Ishikawa (cell line): ENCODE results near the gene LCT.

Experiments
- CEBPB ChIP-seq: IDR thresholded peaks from 2 replicates; pipeline ENCODE4 v1.6.1; 2012
- CREB1 ChIP-seq: IDR thresholded peaks from 2 replicates; pipeline ENCODE4 v1.6.1; 2012; ENCODE audit warnings: low read depth
- EGR1 ChIP-seq: IDR thresholded peaks from 2 replicates; pipeline ENCODE4 v1.6.1; 2012
- EP300 ChIP-seq: IDR thresholded peaks from 2 replicates; pipeline ENCODE4 v1.6.1; 2012; ENCODE audit warnings: borderline replicate concordance
- FOXM1 ChIP-seq: IDR thresholded peaks from 2 replicates; pipeline ENCODE4 v1.6.1; 2012; ENCODE audit warnings: low read depth, borderline replicate concordance
- NFIC ChIP-seq: IDR thresholded peaks from 2 replicates; pipeline ENCODE4 v1.6.1; 2012
- RAD21 ChIP-seq: IDR thresholded peaks from 2 replicates; pipeline ENCODE4 v1.6.1; 2012; ENCODE audit warnings: low read depth
- TAF1 ChIP-seq: IDR thresholded peaks from 2 replicates; pipeline ENCODE4 v1.6.1; 2012; ENCODE audit warnings: low read depth, mild to moderate bottlenecking
- TCF12 ChIP-seq: IDR thresholded peaks from 2 replicates; pipeline ENCODE4 v1.6.1; 2012; ENCODE audit warnings: low read depth
- TEAD4 ChIP-seq: IDR thresholded peaks from 2 replicates; pipeline ENCODE4 v1.6.1; 2012
- YY1 ChIP-seq: IDR thresholded peaks from 2 replicates; pipeline ENCODE4 v1.6.1; 2012; ENCODE audit warnings: low read depth
- ZBTB7A ChIP-seq: IDR thresholded peaks from 2 replicates; pipeline ENCODE4 v1.6.1; 2012; ENCODE audit warnings: low read depth
- TF ChIP-seq, protein P1 (sequence below): IDR thresholded peaks from 2 replicates; pipeline ENCODE4 v1.6.1; 2012; ENCODE audit warnings: low read depth, mild to moderate bottlenecking
- TF ChIP-seq, protein P2 (sequence below): IDR thresholded peaks from 2 replicates; pipeline ENCODE4 v1.6.1; 2012
- TF ChIP-seq, protein P3 (sequence below): IDR thresholded peaks from 2 replicates; pipeline ENCODE4 v1.6.1; 2012

Gene LCT

DNA sequence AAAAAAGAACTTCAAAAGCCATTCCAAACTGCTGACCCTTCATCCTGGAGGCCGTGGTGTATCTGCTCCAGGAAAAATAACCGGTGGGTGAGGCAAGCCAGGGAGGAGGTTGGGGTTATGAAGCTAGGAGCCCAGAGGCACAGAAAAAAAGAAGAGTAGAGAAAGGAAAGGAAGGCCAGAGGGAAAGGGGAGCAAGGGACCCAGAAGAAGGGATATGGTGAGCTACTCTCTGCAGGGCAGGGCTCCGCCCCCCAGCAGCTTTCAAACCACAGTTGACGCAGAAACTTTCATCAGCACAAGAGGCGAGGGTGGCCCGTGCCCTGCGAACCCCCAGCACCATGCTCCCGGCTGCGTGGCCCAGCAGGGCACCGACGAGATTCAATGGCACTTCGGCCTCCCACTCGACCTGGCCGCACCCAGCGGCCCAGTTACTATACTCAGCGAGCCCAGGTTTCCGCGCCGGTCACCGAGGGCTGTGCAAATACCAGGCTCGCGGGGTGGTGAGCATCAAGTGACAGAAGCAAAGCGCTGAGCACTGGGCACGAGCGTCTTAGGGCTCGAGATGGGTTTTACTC lies 38.6 kb upstream of the LCT start:
- no peak for TF ChIP-seq EGR1
- TF ChIP-seq, protein P1, sequence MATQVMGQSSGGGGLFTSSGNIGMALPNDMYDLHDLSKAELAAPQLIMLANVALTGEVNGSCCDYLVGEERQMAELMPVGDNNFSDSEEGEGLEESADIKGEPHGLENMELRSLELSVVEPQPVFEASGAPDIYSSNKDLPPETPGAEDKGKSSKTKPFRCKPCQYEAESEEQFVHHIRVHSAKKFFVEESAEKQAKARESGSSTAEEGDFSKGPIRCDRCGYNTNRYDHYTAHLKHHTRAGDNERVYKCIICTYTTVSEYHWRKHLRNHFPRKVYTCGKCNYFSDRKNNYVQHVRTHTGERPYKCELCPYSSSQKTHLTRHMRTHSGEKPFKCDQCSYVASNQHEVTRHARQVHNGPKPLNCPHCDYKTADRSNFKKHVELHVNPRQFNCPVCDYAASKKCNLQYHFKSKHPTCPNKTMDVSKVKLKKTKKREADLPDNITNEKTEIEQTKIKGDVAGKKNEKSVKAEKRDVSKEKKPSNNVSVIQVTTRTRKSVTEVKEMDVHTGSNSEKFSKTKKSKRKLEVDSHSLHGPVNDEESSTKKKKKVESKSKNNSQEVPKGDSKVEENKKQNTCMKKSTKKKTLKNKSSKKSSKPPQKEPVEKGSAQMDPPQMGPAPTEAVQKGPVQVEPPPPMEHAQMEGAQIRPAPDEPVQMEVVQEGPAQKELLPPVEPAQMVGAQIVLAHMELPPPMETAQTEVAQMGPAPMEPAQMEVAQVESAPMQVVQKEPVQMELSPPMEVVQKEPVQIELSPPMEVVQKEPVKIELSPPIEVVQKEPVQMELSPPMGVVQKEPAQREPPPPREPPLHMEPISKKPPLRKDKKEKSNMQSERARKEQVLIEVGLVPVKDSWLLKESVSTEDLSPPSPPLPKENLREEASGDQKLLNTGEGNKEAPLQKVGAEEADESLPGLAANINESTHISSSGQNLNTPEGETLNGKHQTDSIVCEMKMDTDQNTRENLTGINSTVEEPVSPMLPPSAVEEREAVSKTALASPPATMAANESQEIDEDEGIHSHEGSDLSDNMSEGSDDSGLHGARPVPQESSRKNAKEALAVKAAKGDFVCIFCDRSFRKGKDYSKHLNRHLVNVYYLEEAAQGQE: no peak
- no peak for TF ChIP-seq ZBTB7A
- TF ChIP-seq, protein P2, sequence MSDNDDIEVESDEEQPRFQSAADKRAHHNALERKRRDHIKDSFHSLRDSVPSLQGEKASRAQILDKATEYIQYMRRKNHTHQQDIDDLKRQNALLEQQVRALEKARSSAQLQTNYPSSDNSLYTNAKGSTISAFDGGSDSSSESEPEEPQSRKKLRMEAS: no peak; the same call in 1 of the 2 replicates
- TF ChIP-seq RAD21: no peak
- TF ChIP-seq TEAD4: no peak
- no peak for TF ChIP-seq CREB1
- TF ChIP-seq NFIC: no peak
- no peak for TF ChIP-seq FOXM1
- TF ChIP-seq CEBPB: no peak
- TF ChIP-seq TCF12: no peak
- TF ChIP-seq, protein P3, sequence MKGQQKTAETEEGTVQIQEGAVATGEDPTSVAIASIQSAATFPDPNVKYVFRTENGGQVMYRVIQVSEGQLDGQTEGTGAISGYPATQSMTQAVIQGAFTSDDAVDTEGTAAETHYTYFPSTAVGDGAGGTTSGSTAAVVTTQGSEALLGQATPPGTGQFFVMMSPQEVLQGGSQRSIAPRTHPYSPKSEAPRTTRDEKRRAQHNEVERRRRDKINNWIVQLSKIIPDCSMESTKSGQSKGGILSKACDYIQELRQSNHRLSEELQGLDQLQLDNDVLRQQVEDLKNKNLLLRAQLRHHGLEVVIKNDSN: no peak
- TF ChIP-seq EP300: no peak
- no peak for TF ChIP-seq YY1
- no peak for TF ChIP-seq TAF1

DNA sequence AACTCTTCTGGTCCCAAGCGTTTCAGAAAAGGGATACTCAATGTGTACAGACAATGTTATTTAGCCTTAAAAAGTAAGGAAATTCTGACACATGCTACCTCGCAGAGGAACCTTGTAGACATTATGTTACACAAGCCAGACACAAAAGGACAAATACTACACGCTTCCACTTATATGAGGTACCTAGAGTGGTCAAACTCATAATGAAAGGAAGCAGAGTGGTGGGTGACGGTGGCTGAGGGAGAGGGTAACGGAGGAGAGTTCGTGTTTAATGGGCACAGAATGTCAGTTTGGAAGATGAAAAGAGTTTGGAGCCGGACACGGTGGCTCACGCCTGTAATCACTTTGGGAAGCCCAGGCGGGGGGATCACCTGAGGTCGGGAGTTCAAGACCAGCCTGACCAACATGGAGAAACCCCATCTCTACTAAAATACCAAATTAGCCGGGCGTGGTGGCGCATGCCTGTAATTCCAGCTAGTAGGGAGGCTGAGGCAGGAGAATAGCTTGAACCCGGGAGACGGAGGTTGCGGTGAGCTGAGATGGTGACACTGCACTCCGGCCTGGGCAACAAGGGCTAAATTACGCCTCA lies 37.9 kb upstream of the LCT start:
- TF ChIP-seq TAF1: no peak
- no peak for TF ChIP-seq CREB1
- TF ChIP-seq FOXM1: no peak
- no peak for TF ChIP-seq NFIC
- no peak for TF ChIP-seq EP300
- no peak for TF ChIP-seq RAD21
- TF ChIP-seq, protein P1: no peak
- TF ChIP-seq, protein P3: no peak
- TF ChIP-seq TCF12: no peak
- TF ChIP-seq, protein P2: no peak
- TF ChIP-seq CEBPB: no peak
- TF ChIP-seq YY1: no peak
- no peak for TF ChIP-seq EGR1
- TF ChIP-seq ZBTB7A: no peak
- TF ChIP-seq TEAD4: no peak

DNA sequence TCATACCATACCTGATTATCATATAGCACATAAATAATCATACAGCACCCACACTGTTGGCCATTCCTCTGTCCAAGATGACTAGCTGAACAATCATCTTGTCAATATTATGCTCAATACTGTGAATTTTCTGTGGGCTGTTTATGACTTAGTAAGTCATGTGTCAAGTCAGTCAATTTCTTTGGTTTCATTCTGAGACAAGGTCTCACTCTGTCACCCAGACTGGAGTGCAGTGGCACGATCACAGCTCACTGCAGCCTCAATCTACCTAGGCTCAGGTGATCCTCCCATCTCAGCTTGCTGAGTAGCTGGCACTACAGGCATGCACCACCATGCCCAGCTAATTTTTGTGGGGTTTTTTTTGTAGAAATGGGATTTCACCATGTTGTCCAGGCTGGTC lies 33.6 kb upstream of the LCT start:
- TF ChIP-seq EGR1: no peak
- no peak for TF ChIP-seq RAD21
- no peak for TF ChIP-seq CEBPB
- TF ChIP-seq, protein P1: no peak
- no peak for TF ChIP-seq TCF12
- TF ChIP-seq FOXM1: no peak
- no peak for TF ChIP-seq ZBTB7A
- TF ChIP-seq, protein P2: no peak
- no peak for TF ChIP-seq YY1
- TF ChIP-seq CREB1: no peak
- no peak for TF ChIP-seq EP300
- TF ChIP-seq NFIC: no peak
- no peak for TF ChIP-seq TEAD4
- no peak for TF ChIP-seq TAF1
- TF ChIP-seq, protein P3: no peak
